GM18870 (cell line): ENCODE results near the gene MAD2L1.

Experiments
- ATAC-seq: cut with Tn5 transposase; IDR thresholded peaks from one replicate; pipeline ENCODE4 v1.9.1; 2021; ENCODE audit warnings: moderate library complexity; ENCODE audit not compliant: unreplicated experiment

MAD2L1 gene

GRCh38 chr4:120062663-120063195 lies 3.9 kb downstream of the MAD2L1 start:
- ATAC-seq: no peak

DNA sequence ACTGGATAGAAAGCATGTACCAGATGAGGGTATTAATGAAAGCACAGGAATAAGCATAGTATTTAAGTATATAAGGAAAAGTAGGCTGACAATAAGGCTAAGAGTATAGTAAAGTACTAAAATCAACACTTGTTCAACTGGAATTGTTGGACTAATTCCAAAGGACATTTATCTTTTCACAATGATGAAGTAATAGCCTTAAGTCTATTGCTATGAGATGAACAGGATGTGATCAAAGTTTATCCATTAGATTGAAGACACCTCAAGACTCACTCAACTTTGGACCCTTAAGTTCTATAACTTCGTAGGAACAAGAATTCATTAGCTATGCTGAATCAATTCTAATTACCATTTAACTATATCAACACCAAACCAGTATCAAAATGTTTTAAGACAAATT lies 7.6 kb downstream of the MAD2L1 start:
- ATAC-seq: no peak

DNA sequence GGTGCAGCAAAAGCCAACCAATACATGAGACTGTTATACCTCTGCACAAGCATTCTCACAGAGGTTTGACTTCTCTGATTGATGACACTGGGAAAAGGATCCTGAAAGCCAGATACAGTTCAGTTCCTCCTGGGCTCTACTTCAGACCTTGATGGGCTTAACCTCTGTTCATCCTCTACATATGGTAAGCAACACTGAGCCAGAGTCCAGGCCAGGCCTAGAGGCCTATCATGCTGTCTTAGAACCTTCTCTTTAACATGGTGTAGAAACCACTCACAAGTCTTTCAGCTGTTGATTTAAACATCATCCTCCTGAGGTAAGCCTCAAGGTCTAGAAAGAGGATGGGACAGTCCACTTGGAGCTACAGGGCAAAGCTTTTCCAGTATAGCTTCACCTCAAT lies 9.2 kb downstream of the MAD2L1 start:
- ATAC-seq: no peak

GRCh38 chr4:120056246-120056645 lies 10.4 kb downstream of the MAD2L1 start:
- ATAC-seq: no peak

- no peak for ATAC-seq
Observed at GRCh38 chr4:120055795-120056194, 10.9 kb downstream of the MAD2L1 start.

DNA sequence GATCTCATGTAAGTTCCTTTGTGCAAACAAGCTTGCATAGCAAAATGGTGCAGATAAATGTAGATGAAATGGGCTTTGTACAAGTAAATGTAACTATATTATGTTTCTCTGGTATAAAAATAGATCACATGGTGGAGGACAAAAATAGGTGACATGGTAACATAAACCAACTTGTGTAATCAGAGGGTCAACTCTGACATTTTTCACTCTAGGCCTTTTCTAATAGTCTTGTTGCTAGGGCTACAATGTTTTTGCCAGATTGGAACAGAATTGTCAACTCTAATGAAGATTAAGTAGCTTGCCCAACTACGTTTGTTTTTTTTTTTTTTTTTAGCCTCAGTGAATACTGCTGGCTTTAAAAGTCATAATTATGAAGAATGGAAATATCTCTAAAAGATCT lies 11.5 kb downstream of the MAD2L1 start:
- no peak for ATAC-seq

- ATAC-seq: peak; percentile 55
Observed at GRCh38 chr4:120053911-120054310, 12.7 kb downstream of the MAD2L1 start.

GRCh38 chr4:120052856-120053255 lies 13.8 kb downstream of the MAD2L1 start:
- ATAC-seq: no peak

- ATAC-seq: no peak
Observed at GRCh38 chr4:120051253-120051652, 15.4 kb downstream of the MAD2L1 start.

GRCh38 chr4:120049732-120050494 lies 16.7 kb downstream of the MAD2L1 start:
- ATAC-seq: peak; percentile 93

DNA sequence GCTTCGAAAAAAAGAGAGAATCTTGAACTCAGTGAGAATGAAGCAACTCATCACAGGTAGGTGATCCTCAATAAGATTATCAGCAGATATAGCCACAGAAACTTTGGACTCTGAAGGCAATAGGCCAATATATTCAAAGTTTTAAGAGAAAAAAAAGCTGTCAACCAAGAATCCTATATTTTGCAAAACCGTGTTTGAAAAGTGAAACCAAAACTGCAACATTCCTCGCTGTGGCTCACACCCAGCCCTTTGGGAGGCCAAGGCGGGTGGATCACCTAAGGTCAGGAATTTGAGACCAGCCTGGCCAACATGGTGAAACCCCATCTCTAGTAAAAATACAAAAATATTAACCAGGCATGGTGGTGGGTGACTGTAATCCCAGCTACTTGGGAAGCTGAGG lies 22.8 kb downstream of the MAD2L1 start:
- ATAC-seq: no peak

DNA sequence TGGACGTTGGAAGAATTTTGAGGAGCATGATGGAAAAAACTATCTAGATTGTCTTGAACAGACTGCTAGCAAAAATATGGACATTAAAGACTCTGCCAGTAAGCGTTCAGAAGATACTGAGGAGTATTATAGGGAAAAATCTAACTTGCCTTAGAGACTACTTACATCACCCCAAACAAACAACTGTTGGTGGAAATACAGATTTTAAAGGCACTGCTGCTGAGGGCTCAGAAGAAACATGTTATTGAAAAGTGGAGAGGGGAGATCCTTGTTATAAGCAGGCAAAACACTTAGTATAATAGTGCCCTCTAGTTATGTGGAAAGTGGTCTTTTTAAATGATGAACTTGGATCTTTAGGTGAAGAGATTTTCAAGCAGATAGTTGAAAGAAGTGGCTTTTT lies 29.2 kb downstream of the MAD2L1 start:
- no peak for ATAC-seq

- ATAC-seq: no peak
Observed at GRCh38 chr4:120034913-120035312, 31.7 kb downstream of the MAD2L1 start.

GRCh38 chr4:120026853-120027252 lies 39.8 kb downstream of the MAD2L1 start:
- ATAC-seq: no peak

DNA sequence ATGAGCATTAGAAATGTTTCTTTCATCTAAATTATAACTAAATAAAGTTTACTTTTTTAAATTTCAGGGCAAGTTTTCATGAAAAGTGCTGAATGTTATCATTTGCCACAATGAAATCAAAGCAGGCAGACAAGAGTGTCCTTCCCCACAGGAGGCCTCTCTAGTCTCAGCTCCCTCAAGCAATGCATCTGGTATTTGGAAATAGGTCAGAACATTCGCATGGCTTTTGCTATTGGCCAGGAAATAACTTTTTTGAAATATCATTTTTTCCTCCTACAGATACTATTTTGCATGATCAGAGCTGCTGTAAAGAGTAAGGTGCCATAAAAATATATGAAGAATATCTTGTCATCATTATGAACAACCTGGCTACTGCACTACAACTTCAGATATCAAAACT lies 41.1 kb downstream of the MAD2L1 start:
- no peak for ATAC-seq

- no peak for ATAC-seq
Observed at GRCh38 chr4:120018786-120019185, 47.9 kb downstream of the MAD2L1 start.

DNA sequence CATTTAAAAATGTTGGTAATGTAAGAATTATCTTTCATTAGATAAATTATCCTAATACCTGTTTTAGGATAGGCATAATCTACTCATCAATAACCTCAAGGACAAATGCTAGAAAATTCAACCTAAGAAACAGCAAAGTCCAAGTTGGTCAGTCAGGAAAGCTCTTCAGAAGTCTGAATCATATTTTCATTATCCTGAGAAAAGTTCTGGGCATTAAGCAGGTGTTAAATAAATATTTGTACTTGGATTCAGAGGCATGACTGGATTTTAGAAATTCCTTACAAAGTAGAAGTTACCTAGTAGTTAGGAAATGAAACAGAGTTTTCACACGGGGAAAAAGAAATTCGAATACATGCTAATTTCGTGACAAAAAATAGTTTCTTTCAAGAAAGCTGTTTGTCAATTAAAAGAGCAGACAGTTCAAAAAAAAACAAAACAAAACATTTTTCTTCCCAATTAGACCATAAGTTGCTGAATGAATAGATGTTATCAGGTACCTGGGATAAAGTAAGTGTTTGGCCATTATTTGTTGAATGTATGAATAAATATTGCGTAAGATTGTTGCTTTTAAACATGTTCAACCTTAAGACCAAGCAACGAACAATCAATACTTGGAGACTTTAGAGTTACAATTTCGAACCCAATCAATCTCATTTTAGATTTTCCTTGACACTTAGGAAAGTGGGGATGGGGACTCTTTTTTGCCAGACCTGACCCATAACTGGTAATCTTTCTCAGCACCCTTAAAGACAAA lies 48.5 kb downstream of the MAD2L1 start:
- ATAC-seq: no peak

- no peak for ATAC-seq
Observed at GRCh38 chr4:120011725-120012124, 54.9 kb downstream of the MAD2L1 start.

DNA sequence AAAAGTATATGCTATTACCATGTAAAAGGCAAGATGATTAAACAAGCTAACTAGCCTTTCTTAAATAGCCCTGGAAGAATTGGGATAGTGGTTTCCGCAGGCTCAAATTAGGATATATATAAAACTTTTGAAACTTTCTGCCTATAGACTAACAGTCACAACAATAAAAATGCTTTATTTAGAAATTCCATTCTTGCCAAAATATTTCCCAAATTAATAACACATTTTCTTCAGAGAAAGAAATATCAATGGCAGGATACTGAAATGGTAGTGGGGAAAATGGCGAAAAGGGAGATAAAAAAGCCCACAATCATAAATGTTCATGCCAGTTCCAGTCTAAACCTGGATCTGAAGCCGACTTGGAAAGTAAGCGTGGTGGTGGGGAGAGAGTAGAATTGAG lies 56.0 kb downstream of the MAD2L1 start:
- no peak for ATAC-seq

DNA sequence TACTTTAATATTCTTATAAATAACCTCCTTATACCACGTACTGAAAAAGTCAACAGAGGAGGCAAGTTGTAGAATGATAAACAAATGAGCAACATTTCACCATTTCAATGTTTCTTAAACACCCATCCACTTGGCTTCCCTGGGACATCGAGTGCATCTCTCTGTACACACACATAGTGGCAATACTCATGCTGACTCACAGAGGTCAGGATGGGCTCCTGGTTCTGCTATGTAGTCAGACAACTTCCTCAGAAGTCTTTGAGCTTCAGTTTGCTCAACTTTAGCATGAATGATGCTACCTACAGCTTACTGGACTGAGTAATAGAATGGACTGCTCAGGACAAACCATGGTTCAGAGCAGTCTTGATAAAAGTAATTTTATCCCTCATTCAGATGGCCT lies 56.9 kb downstream of the MAD2L1 start:
- ATAC-seq: no peak

DNA sequence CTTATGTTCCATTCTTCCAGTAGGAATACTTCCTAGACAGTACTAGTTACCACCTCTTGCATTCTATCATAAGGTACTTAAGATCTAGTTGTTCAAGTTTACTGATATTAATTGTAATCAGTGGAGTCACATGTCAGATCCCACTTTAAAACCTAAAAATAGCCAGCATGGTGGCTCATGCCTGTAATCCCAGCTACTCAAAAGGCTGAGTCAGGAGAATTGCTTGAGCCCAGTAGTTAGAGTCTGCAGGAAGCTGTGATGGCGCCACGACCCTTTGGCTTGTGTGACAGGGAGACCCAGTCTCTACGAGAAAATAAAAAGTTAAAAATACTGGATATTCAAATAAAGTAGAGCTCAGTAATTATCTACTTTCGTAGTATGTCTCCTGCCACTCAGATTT lies 57.7 kb downstream of the MAD2L1 start:
- ATAC-seq: no peak

GRCh38 chr4:120007896-120008436 lies 58.7 kb downstream of the MAD2L1 start:
- ATAC-seq: no peak
